ENCODE results near the gene HES6. TPM values are rescaled to one million over a fixed set of nuclear protein-coding genes. Genes with fewer than 3 reads are reported as not detected.

Gene HES6
- total RNA-seq, 2 donors from 2014 or later, result 2.9 to 17.7 TPM

DNA sequence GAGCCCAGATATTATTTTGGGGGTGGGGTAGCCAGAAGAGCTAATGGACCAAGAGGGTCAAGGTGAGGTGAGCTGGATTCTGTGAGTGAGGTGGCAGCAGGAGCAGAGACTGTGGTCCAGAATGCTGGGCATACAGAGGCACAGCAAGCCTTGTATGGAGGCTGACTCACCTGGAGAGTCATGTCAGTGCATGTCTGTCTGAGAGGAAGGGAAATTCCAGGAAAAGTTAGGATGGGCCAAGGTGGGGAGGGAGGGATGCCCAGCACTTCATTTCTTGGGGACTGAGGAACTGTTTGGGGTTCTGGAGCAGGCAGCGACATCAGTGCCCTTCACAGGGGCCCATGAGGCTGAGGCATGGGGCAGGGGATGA, 27.5 kb upstream of the HES6 start:
- intact Hi-C loops (cut with DNase I), result no loop called here
- 53% methylated on average over 1 of the region's 1 CpG for WGBS
- TF ChIP-seq POLR2A (IDR thresholded peaks at IDR 0.05), result no peak
- peak; percentile 57 for TF ChIP-seq POLR2AphosphoS5 (IDR thresholded peaks at IDR 0.05)
- Histone ChIP-seq H3K27me3 (replicated peaks; ENCODE audit: insufficient read depth) (no peaks in the 10 kb centered on the region), H3K4me1 (replicated peaks) (peaks cover 20% of the 10 kb centered on the region), H3K36me3 (peaks cover 0 to 5% of the 10 kb centered on the region in 2 donors), H3K27ac (peak overlapping the region; percentile 16 to 45), H3K4me3 (no peak overlapping the region), H3K9me3 (no peaks in the 10 kb centered on the region)
- peak; percentile 62 for DNase-seq (ENCODE audit: low spot score)

DNA sequence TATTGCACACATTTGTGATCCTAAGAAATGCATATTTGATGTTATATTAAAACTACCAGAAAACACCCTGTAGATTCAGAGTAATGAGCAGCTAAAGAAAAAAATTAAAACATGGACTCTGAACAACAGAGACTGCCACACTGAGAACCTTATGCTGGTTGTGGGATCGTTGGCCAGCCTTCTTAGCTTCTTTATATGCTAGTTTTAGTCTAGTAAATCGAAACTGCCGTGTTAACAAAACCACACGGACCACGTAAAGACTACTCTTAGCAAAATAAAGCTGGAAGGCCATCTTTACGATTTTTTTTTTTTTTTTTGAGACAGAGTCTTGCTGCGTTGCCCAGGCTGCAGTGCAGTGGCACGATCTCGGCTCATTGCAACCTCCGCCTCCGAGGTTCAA, 25.8 kb upstream of the HES6 start:
- intact Hi-C loops (cut with DNase I), result no loop called here
- 82% methylated on average over 11 of the region's 11 CpGs for WGBS
- H3K36me3 ChIP-seq, result no peaks in the 10 kb centered on the region
- no peak for DNase-seq (ENCODE audit: low spot score)
- H3K4me3 ChIP-seq, result no peak overlapping the region
- no peaks in the 10 kb centered on the region for H3K27me3 ChIP-seq (replicated peaks; ENCODE audit: insufficient read depth)
- H3K9me3 ChIP-seq, result no peaks in the 10 kb centered on the region
- TF ChIP-seq, protein P1, sequence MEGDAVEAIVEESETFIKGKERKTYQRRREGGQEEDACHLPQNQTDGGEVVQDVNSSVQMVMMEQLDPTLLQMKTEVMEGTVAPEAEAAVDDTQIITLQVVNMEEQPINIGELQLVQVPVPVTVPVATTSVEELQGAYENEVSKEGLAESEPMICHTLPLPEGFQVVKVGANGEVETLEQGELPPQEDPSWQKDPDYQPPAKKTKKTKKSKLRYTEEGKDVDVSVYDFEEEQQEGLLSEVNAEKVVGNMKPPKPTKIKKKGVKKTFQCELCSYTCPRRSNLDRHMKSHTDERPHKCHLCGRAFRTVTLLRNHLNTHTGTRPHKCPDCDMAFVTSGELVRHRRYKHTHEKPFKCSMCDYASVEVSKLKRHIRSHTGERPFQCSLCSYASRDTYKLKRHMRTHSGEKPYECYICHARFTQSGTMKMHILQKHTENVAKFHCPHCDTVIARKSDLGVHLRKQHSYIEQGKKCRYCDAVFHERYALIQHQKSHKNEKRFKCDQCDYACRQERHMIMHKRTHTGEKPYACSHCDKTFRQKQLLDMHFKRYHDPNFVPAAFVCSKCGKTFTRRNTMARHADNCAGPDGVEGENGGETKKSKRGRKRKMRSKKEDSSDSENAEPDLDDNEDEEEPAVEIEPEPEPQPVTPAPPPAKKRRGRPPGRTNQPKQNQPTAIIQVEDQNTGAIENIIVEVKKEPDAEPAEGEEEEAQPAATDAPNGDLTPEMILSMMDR (IDR thresholded peaks at IDR 0.05), result no peak
- TF ChIP-seq POLR2A (IDR thresholded peaks at IDR 0.05) (no peak), POLR2AphosphoS5 (IDR thresholded peaks at IDR 0.05) (no peak)
- peak overlapping the region in 1 of 2 donors; percentile 76 for H3K27ac ChIP-seq
- H3K4me1 ChIP-seq (replicated peaks), result peaks cover 20% of the 10 kb centered on the region

DNA sequence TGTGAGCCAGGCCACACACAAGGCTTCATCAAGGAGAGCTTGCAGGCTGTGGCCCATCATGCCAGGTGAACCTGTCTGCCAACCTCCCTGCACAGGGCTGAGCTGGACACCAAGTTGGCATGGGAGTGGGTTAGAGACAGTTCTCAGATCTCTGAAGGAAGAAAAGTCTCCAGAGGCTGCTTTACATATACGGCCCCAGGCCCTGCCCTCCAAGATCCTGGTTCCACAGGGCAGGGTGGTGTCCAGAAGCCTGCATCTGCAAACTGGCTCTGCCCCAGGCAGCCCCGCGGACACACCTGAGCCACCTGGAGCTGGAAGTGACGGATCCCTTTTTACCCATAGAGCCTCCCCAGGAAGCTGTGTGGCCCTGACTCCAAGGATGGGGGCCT, 24.2 kb upstream of the HES6 start:
- no peaks in the 10 kb centered on the region for H3K9me3 ChIP-seq
- 71% methylated on average over 4 of the region's 4 CpGs for WGBS
- no peak overlapping the region for H3K4me3 ChIP-seq
- H3K36me3 ChIP-seq, result peaks cover 0 to 3% of the 10 kb centered on the region in 2 donors
- H3K27ac ChIP-seq, result peak overlapping the region; percentile 70 to 76
- no peak for TF ChIP-seq POLR2A (IDR thresholded peaks at IDR 0.05)
- TF ChIP-seq, protein P1 (IDR thresholded peaks at IDR 0.05), result no peak
- H3K4me1 ChIP-seq (replicated peaks), result peaks cover 20% of the 10 kb centered on the region
- H3K27me3 ChIP-seq (replicated peaks; ENCODE audit: insufficient read depth), result no peaks in the 10 kb centered on the region
- DNase-seq (ENCODE audit: low spot score), result no peak
- intact Hi-C loops (cut with DNase I), result no loop called here

DNA sequence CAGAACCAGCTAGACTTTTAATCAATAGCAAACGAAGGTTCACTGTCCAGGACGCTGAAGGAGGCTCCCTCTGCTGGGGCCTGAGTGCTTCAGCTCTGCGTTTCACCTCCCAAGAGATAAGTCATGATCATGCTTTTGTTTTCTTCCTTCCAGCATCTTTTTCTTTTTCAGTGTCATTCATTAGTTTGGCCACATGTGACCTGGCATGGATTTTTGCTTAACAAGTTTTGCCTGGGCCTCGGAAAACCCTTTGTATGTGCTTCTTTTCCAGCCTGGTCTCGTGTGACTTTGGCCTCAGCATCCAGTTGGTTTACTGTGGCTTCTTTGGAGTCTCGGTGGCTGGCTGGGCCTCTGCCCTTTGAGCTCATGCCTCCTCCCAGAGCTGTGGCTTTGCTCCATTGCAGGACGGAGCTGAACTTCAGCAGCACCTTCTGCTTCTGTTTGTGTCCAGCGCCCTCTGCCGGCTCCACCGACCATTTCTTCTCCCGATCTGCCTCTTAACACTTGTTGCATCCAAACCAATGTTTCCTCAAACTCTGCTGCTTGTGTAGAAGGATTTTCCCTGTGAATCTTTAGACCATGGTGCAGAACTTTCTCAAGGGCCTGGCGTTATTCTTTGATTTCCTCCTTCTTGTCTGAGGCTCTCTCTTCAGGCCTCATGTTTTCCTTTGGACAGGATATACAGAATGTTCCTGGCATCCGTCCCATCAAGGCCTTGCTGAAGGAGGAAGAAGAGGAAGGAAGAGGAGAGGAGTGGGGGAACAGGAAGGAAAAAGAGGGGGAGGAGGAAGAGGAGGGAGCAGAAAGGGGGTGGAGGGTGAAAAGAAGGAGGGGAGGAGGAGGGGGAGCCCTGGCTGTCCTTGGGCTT, 23.6 kb upstream of the HES6 start:
- H3K36me3 ChIP-seq, result peaks cover 0 to 3% of the 10 kb centered on the region in 2 donors
- intact Hi-C loops (cut with DNase I), result loop anchor here (1.0 kb wide), 1 partner anchor 405 kb away; no protein-coding TSS in a partner anchor
- H3K27me3 ChIP-seq (replicated peaks; ENCODE audit: insufficient read depth), result no peaks in the 10 kb centered on the region
- H3K4me1 ChIP-seq (replicated peaks), result peaks cover 20% of the 10 kb centered on the region
- no peak overlapping the region for H3K4me3 ChIP-seq
- no peaks in the 10 kb centered on the region for H3K9me3 ChIP-seq
- TF ChIP-seq POLR2AphosphoS5 (IDR thresholded peaks at IDR 0.05) (peak; percentile 56), POLR2A (IDR thresholded peaks at IDR 0.05) (no peak)
- TF ChIP-seq, protein P1 (IDR thresholded peaks at IDR 0.05), result peak; percentile 63 to 86 (median 83)
- DNase-seq (ENCODE audit: low spot score), result peak; percentile 85
- H3K27ac ChIP-seq, result peak overlapping the region; percentile 70 to 76
- WGBS, result 9% methylated on average over 13 of the region's 13 CpGs

DNA sequence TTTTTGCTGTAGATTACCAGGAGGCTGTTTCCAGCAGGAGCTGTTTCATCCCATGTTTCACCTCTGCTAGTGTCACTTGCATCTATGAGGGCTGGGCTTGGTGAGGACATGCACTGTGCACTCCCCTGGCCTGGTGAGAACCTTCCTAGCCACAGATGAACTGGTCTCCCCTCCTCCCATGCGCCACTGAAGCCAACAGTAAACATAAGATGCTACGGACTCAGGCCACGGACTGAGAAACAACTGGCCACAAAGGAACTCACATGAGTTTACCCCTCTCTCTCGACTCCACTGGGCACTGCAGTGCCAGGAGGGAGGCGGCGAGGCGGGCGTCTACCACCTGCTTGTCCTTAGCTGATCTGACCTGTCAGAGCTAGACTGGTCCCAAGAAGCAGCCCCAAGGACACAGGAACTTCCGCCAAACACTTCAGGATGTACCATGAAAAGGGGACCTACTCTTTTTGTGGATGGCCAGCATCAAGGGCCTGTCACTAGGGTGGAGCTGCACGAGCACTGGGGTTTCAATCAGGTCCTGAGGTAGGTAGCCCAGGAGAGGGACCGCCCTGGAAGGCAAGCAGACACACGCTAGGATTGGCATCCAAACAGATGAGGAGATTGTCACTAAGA, 22.8 kb upstream of the HES6 start:
- H3K4me1 ChIP-seq (replicated peaks), result peaks cover 20% of the 10 kb centered on the region
- no peak overlapping the region for H3K4me3 ChIP-seq
- intact Hi-C loops (cut with DNase I), result loop anchor here (1.0 kb wide), 1 partner anchor 404 kb away; no protein-coding TSS in a partner anchor
- DNase-seq (ENCODE audit: low spot score), result no peak
- H3K36me3 ChIP-seq, result peaks cover 3 to 8% of the 10 kb centered on the region in 2 donors
- H3K27me3 ChIP-seq (replicated peaks; ENCODE audit: insufficient read depth), result no peaks in the 10 kb centered on the region
- WGBS, result 82% methylated on average over 12 of the region's 12 CpGs
- no peaks in the 10 kb centered on the region for H3K9me3 ChIP-seq
- TF ChIP-seq POLR2A (IDR thresholded peaks at IDR 0.05) (no peak), POLR2AphosphoS5 (IDR thresholded peaks at IDR 0.05) (no peak)
- TF ChIP-seq, protein P1 (IDR thresholded peaks at IDR 0.05), result no peak
- peak overlapping the region; percentile 70 to 76 for H3K27ac ChIP-seq
